ENCODE results near the gene PXYLP1. TPM values are rescaled to one million over a fixed set of nuclear protein-coding genes. Genes with fewer than 3 reads are reported as not detected.

PXYLP1 gene
- total RNA-seq, 4 donors from 2014 or later: 8.6 to 34.0 (median 19.8) TPM

GRCh38 chr3:141269961-141270360 lies 38.3 kb downstream of the PXYLP1 start:
- Histone ChIP-seq H3K27me3 (no peaks in the 10 kb centered on the region), H3K36me3 (no peaks in the 10 kb centered on the region), H3K4me1 (no peaks in the 10 kb centered on the region), H3K9me3 (no peaks in the 10 kb centered on the region), H3K27ac (no peak overlapping the region), H3K4me3 (no peak overlapping the region)
- TF ChIP-seq, protein P1, sequence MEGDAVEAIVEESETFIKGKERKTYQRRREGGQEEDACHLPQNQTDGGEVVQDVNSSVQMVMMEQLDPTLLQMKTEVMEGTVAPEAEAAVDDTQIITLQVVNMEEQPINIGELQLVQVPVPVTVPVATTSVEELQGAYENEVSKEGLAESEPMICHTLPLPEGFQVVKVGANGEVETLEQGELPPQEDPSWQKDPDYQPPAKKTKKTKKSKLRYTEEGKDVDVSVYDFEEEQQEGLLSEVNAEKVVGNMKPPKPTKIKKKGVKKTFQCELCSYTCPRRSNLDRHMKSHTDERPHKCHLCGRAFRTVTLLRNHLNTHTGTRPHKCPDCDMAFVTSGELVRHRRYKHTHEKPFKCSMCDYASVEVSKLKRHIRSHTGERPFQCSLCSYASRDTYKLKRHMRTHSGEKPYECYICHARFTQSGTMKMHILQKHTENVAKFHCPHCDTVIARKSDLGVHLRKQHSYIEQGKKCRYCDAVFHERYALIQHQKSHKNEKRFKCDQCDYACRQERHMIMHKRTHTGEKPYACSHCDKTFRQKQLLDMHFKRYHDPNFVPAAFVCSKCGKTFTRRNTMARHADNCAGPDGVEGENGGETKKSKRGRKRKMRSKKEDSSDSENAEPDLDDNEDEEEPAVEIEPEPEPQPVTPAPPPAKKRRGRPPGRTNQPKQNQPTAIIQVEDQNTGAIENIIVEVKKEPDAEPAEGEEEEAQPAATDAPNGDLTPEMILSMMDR (IDR thresholded peaks at IDR 0.05): no peak
- no peak for TF ChIP-seq POLR2A (IDR thresholded peaks at IDR 0.05)
- no peak for DNase-seq

- TF ChIP-seq, protein P1 (IDR thresholded peaks at IDR 0.05): no peak
- TF ChIP-seq POLR2A (IDR thresholded peaks at IDR 0.05): no peak
Observed at GRCh38 chr3:141271279-141272030, 39.8 kb downstream of the PXYLP1 start.

DNA sequence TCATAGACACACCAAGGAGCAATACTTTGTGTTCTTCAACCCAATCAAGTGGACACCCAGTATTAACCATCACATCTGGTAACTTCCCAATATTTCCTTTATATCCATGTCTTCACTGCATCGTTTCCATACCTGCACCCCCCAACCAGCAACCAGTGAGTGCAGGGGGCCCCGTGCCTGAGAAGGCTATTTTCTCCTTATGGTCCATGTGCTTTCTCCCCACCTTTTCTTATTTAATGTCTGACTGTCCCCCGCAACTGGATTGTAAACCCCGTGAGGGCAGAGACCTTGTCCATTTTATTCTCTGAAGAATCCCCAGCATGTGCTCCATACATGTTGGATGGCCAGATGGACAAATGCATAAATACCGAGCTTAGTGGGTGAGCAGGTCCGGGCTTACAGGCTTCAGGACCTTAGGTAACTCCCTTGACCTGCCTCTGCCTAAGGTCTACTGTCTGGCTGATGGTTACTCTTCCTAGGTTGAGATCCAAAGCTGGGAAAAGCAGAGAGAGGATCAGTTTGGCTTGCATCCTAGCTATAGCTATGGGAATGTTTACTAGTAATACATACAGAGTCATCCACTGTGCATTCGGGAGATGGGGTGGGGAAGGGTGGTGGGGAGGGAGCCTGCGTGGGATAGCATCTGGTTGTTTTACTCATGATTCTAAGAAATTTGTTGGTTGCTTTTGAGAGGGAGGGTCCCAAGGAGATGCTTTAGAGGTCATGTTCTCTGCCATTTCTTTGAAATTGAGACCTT lies 41.5 kb downstream of the PXYLP1 start:
- Histone ChIP-seq H3K36me3 (no peaks in the 10 kb centered on the region), H3K9me3 (no peaks in the 10 kb centered on the region), H3K27me3 (no peaks in the 10 kb centered on the region), H3K27ac (no peak overlapping the region), H3K4me1 (no peaks in the 10 kb centered on the region), H3K4me3 (no peak overlapping the region)
- TF ChIP-seq, protein P1 (IDR thresholded peaks at IDR 0.05): no peak
- no peak for TF ChIP-seq POLR2A (IDR thresholded peaks at IDR 0.05)
- DNase-seq: no peak

More at GRCh38 chr3:141271279-141272030, 39.8 kb downstream of the PXYLP1 start:
- no peak overlapping the region for H3K27ac ChIP-seq
- no peaks in the 10 kb centered on the region for H3K9me3 ChIP-seq
- H3K36me3 ChIP-seq: no peaks in the 10 kb centered on the region
- H3K4me1 ChIP-seq: no peaks in the 10 kb centered on the region
- no peak overlapping the region for H3K4me3 ChIP-seq
- no peaks in the 10 kb centered on the region for H3K27me3 ChIP-seq
- no peak for DNase-seq

- Histone ChIP-seq H3K4me1 (no peaks in the 10 kb centered on the region), H3K27ac (no peak overlapping the region), H3K4me3 (no peak overlapping the region), H3K36me3 (no peaks in the 10 kb centered on the region), H3K9me3 (no peaks in the 10 kb centered on the region), H3K27me3 (no peaks in the 10 kb centered on the region)
- no peak for DNase-seq
- TF ChIP-seq POLR2A (IDR thresholded peaks at IDR 0.05): no peak
- TF ChIP-seq, protein P1 (IDR thresholded peaks at IDR 0.05): no peak
Observed at GRCh38 chr3:141273700-141274410, 42.2 kb downstream of the PXYLP1 start.

GRCh38 chr3:141274411-141275031 lies 42.9 kb downstream of the PXYLP1 start:
- H3K9me3 ChIP-seq: no peaks in the 10 kb centered on the region

More at GRCh38 chr3:141274411-141275031, 42.9 kb downstream of the PXYLP1 start:
- no peak for DNase-seq
- Histone ChIP-seq H3K27me3 (no peaks in the 10 kb centered on the region), H3K36me3 (no peaks in the 10 kb centered on the region), H3K4me1 (peaks cover 0 to 4% (median 0%) of the 10 kb centered on the region in 4 donors), H3K4me3 (no peak overlapping the region), H3K27ac (no peak overlapping the region)
- TF ChIP-seq POLR2A (IDR thresholded peaks at IDR 0.05): no peak
- TF ChIP-seq, protein P1 (IDR thresholded peaks at IDR 0.05): no peak

All from Peyer's patch (tissue), 4 donors.